ENCODE data around the gene NRAP.
A peak's percentile ranks its signal among the peaks of the same experiment; 100 is the strongest.

The NRAP gene, protein sequence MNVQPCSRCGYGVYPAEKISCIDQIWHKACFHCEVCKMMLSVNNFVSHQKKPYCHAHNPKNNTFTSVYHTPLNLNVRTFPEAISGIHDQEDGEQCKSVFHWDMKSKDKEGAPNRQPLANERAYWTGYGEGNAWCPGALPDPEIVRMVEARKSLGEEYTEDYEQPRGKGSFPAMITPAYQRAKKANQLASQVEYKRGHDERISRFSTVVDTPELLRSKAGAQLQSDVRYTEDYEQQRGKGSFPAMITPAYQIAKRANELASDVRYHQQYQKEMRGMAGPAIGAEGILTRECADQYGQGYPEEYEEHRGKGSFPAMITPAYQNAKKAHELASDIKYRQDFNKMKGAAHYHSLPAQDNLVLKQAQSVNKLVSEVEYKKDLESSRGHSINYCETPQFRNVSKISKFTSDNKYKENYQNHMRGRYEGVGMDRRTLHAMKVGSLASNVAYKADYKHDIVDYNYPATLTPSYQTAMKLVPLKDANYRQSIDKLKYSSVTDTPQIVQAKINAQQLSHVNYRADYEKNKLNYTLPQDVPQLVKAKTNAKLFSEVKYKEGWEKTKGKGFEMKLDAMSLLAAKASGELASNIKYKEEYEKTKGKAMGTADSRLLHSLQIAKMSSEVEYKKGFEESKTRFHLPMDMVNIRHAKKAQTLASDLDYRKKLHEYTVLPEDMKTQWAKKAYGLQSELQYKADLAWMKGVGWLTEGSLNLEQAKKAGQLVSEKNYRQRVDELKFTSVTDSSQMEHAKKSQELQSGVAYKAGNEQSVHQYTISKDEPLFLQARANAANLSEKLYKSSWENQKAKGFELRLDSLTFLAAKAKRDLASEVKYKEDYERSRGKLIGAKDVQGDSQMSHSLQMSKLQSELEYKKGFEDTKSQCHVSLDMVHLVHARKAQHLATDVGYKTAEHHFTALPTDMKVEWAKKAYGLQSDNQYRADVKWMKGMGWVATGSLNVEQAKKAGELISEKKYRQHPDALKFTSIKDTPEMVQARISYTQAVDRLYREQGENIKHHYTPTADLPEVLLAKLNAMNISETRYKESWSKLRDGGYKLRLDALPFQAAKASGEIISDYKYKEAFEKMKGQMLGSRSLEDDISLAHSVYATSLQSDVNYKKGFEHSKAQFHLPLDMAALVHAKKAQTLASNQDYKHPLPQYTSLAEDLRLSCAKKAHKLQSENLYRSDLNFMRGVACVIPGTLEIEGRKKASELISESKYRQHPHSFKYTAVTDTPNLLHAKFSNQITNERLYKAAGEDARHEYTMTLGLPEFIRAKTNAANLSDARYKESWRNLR (N-terminal part only)

DNA sequence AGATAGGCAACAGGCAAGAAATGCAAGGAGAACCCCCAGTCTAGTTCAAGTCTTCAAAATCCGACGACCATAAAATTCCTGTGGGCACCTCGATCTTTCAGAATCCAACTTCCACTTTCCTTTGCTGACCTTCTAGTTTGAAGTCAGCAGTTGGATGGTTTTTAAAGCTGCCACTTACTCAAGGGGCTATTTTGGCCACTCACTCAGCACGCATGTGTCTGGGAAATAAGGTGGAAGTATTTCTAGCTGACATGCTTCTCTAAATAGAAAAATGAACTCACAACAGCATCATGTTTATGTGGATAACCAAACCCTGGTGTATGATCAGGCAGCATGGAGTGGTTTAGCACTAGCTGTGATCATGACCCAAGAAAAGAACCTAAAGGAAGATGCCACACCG lies at the start of gene NRAP:
Gene NRAP, minus strand, starts transcription at position 134 of the 400 bp plus-strand sequence. CDS start 159 bp downstream, outside the sequence.
- no peak for DNase-seq

DNA sequence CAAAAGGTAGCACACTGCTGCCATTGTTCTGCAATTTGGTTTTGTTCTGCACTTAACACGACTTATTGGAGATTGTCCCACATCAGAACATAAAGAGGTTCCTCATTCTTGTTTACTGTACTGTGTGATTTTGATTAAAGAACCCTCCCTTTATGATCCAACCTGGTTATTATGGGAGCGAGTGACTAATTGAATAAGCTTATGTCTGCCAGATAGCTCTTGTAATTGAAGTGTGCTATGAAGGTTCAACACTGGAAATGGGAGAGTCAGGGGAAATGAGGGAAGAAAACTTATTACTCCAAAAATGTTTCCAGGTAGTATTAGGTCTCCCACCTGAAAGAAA lies 49.8 kb upstream of the NRAP start:
- no peak for DNase-seq

DNA sequence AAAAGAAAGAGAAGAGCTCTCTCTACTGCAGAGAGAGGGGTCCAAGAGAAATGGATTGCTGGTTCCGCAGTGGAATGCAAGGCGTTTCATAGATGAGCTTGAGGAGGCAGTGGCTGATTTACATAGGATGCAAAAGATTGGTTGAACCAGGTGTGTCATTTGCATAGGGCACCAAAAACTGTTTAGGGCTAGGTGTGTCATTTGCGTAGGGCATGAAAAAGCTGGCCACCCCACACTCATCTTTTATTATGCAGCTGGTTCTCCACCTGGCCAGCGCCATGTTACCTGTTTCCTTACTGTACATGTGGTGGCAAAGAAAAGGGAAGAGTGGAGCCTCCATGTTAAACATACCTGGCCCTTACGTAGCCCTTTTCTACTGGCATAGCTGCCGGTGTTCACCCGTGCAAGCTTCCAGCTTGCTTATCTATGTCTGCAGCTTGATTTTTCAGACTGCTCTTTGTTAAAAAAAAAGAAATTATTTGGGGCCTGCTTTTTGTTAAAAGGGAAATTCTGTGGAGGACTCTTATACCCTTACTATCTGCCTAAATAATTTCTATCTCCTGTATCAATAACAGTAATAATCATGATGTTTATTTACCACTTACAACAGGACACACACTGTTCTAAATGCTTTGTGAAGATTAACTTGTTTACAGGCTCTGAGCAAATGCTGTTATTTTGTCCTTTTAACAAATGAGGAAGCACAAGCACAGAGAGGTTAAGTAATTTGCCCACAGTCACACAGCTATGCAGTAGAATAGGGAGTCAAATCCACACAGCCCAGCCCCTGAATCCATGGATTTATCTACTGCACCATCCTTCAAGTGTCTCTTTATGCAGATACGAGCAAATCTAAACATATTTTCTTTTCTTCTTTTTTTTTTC lies 49.2 kb upstream of the NRAP start:
- DNase-seq, result no peak

DNA sequence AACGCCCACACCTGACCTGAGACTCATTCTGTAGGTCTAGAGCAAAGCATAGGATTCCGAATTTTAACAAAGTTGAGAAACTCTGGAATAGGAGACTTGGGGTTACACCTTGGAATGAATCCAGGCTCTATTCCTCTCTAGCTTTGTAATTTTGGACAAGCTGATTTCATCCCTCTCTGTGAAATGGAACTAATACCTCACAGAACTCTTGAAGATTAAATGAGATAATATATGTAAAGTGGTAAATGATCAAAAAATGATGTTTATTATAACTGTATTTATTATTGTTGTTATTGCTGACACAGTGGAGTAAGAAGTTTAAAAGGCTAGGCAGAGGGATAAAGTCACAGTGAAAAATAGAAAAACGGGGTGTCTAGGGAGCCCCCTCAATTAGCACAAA lies 48.2 kb upstream of the NRAP start:
- DNase-seq, result no peak

DNA sequence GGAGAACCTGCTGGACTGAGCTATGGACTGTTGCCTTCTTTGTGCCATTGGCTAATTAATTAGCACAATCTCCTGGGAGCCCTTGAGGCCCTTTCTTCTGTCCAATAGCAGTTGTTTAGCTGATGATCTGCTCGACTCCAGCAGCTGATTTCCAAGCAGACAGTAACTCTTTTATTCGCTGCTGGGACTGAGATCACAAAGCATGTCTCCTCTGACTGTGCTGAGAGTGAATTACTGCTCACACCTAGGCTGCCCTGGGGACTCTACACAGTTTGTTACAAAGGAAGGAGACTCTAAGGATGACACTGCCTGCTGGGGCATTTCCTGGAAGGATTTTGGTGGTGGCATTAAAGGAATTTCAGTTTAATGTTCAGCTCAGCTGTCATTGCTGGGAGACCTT lies 47.3 kb upstream of the NRAP start:
- peak in 6 of 51 donors; percentile 7 to 27 (median 12) for DNase-seq

GRCh38 chr10:113709221-113709838 lies 45.5 kb upstream of the NRAP start:
- peak in 7 of 51 donors; percentile 7 to 39 (median 21) for DNase-seq

DNA sequence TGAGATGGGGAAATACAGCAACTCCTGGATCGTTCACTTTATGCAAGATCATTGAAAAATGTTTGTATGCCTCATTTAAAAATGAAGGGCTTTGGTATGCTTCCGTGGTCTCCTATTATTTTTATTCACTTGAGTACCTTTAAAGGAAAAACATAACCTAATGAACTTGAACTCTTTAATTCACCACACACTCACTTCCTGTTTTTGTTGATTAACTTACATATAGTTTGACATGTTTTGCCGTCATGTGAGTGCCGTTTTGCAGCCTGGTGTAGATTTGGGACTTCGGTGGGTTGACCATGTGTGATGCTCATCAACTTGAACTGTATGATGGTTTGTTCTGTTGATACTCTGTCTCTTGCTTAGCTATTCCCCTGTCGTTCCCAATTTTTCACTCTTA lies 44.8 kb upstream of the NRAP start:
- no peak for DNase-seq

- DNase-seq, result no peak
These were observed 42.8 kb upstream of the NRAP start for GRCh38 chr10:113706623-113707022.

- no peak for DNase-seq
These were observed 41.5 kb upstream of the NRAP start for GRCh38 chr10:113705344-113705652.

GRCh38 chr10:113704637-113705343 lies 40.9 kb upstream of the NRAP start:
- DNase-seq, result peak in 14 of 51 donors; percentile 5 to 58 (median 26)

GRCh38 chr10:113697595-113697994 lies 33.8 kb upstream of the NRAP start:
- DNase-seq, result no peak

- DNase-seq, result no peak
These were observed 31.9 kb upstream of the NRAP start for GRCh38 chr10:113695691-113696090.

DNA sequence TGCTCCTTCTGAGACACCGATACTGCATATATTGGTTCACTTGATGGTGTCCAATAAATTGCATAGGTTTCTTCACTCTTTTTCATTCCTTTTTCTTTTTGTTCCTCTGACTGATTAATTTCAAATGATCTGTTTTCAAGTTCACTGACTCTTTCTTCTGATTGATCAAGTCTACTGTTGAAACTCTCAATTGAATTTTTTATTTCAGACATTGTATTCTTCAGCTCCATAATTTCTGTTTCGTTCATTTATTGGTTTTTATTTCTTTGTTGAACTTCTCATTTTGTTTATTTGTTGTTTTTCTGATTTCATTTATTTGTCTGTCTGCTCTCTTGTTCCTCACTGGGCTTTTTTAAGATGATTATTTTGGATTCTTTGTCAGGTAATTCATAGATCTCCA lies 29.5 kb upstream of the NRAP start:
- no peak for DNase-seq

- DNase-seq, result no peak
These were observed 28.4 kb upstream of the NRAP start for GRCh38 chr10:113692271-113692670.

DNA sequence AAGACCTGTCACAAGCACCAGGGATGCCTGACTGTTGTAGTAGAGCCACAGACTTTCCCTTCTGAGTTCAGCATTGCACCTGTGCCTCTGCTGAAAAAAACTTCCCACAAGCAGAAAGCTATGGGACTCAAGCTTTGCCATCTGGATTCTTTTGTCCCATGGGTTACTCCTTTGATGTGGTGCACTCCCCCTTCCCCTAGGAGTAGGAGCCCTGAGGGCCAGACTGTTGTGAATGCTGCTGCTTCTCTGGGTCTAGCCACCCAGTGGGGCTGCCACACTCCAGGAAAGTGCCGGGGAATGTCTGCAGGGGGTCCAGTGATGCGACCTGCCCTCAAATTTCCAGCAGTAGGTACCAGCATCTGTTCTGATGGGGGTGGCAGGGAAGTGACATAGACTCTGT lies 27.5 kb upstream of the NRAP start:
- no peak for DNase-seq

- DNase-seq, result no peak
These were observed 26.9 kb upstream of the NRAP start for GRCh38 chr10:113690749-113691148.

GRCh38 chr10:113689574-113689973 lies 25.7 kb upstream of the NRAP start:
- DNase-seq, result no peak

GRCh38 chr10:113689057-113689456 lies 25.2 kb upstream of the NRAP start:
- no peak for DNase-seq

- no peak for DNase-seq
These were observed 23.2 kb upstream of the NRAP start for GRCh38 chr10:113687037-113687436.

- no peak for DNase-seq
These were observed 22.2 kb upstream of the NRAP start for GRCh38 chr10:113686028-113686427.
